Measurements from ENCODE around the gene CHN1. TPM values are rescaled to one million over a fixed set of nuclear protein-coding genes. Genes with fewer than 3 reads are reported as not detected.

Gene CHN1
- total and polyA plus RNA-seq, 2 donors from 2014 or later = 6.5 to 14.1 TPM

DNA sequence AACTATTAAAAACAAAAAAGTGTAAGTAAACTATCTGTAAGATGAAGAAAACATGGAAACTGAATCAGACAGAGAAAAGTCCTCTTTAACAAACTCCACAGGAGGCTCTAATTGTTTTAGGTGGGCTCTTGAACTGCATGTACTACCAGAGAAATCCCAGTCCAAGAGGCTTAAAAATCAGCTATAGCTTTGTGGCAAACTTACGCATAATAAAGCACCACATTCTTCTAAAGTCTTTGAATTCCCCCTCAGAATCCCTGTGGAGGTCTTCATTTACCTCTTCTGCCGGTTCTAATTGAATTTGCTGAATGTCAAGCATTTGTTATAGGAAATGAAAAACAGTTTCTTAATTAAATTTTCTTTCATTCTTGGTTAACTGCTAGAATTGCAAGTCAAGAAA, 40.8 kb downstream of the CHN1 start:
- TF ChIP-seq, protein P1, sequence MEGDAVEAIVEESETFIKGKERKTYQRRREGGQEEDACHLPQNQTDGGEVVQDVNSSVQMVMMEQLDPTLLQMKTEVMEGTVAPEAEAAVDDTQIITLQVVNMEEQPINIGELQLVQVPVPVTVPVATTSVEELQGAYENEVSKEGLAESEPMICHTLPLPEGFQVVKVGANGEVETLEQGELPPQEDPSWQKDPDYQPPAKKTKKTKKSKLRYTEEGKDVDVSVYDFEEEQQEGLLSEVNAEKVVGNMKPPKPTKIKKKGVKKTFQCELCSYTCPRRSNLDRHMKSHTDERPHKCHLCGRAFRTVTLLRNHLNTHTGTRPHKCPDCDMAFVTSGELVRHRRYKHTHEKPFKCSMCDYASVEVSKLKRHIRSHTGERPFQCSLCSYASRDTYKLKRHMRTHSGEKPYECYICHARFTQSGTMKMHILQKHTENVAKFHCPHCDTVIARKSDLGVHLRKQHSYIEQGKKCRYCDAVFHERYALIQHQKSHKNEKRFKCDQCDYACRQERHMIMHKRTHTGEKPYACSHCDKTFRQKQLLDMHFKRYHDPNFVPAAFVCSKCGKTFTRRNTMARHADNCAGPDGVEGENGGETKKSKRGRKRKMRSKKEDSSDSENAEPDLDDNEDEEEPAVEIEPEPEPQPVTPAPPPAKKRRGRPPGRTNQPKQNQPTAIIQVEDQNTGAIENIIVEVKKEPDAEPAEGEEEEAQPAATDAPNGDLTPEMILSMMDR (IDR thresholded peaks at IDR 0.05; ENCODE audit: borderline replicate concordance, extremely low read depth, insufficient read depth) = no peak
- Histone ChIP-seq H3K27me3 (ENCODE audit: control insufficient read depth, insufficient read depth, low read length) (no peaks in the 10 kb centered on the region), H3K4me1 (ENCODE audit: control insufficient read depth in 2 of 3, insufficient read depth in 2 of 3, low read depth in 1 of 3, low read length in 3 of 3) (peaks cover 0 to 3% (median 0%) of the 10 kb centered on the region in 3 donors), H3K9me3 (ENCODE audit: control insufficient read depth in 2 of 3, insufficient read depth in 1 of 3, low read length in 3 of 3) (no peaks in the 10 kb centered on the region), H3K36me3 (ENCODE audit: control insufficient read depth in 2 of 3, insufficient read depth in 3 of 3, low read length in 3 of 3) (no peaks in the 10 kb centered on the region), H3K9ac (ENCODE audit: low read length in 3 of 3) (no peak overlapping the region), H3K27ac (ENCODE audit: low read depth in 2 of 2, low read length in 2 of 2) (no peak overlapping the region), H3K4me3 (ENCODE audit: low read length in 3 of 3) (no peak overlapping the region)
- FAIRE-seq (no peak), DNase-seq (no peak)
- intact Hi-C loops (cut with DNase I) = no loop called here

DNA sequence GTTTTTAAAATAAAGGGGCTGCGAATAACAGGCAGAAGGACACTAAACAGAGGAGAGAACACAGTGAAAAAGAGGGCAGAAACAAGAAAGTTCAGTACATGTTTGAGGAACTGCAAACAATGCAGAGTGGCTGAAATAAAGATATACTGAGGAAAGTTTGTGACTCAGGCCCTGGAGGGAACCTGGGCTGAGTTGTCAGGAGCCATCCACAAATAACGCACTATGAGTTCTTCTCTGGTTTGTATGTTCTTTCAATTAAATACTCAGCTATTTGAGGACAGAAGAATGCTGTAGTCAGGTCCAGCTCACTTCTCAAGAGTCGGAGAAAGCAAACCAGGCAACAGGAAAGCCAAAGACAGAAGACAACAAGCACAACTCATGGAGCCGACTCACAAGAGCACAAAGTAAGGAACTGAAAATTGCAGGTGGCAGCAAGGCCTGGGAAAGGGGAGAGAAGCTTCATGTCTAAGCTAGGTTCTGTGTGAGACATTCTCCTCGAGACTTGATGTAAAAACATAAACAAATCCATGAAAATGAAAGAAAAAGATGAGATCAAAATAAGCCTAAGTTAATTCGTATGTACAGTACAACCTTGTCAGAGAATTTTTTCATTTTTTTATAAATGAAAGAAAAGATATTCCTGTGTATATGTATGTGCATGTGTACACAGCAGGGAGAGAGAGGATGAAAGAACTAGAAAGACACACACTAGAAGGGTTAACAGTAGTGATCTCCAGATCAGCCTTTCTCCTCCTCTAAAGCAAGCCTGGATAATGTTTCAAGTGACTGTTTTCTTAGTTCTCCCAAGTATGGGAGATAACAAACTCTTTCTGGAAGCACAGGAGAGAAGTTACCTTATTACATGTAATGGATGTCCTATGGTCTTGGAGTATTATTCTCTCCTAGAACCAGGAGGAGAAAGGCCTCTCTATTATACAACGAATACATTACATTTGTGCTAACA, 41.5 kb downstream of the CHN1 start:
- TF ChIP-seq, protein P1 (IDR thresholded peaks at IDR 0.05; ENCODE audit: borderline replicate concordance, extremely low read depth, insufficient read depth) = no peak
- intact Hi-C loops (cut with DNase I) = no loop called here
- no peak overlapping the region for H3K4me3 ChIP-seq (ENCODE audit: low read length in 3 of 3)
- no peak overlapping the region for H3K9ac ChIP-seq (ENCODE audit: low read length in 3 of 3)
- no peaks in the 10 kb centered on the region for H3K9me3 ChIP-seq (ENCODE audit: control insufficient read depth in 2 of 3, insufficient read depth in 1 of 3, low read length in 3 of 3)
- no peak overlapping the region for H3K27ac ChIP-seq (ENCODE audit: low read depth in 2 of 2, low read length in 2 of 2)
- H3K36me3 ChIP-seq (ENCODE audit: control insufficient read depth in 2 of 3, insufficient read depth in 3 of 3, low read length in 3 of 3) = no peaks in the 10 kb centered on the region
- H3K27me3 ChIP-seq (ENCODE audit: control insufficient read depth, insufficient read depth, low read length) = no peaks in the 10 kb centered on the region
- H3K4me1 ChIP-seq (ENCODE audit: control insufficient read depth in 2 of 3, insufficient read depth in 2 of 3, low read depth in 1 of 3, low read length in 3 of 3) = peaks cover 0 to 3% (median 0%) of the 10 kb centered on the region in 3 donors
- FAIRE-seq (no peak), DNase-seq (no peak)

DNA sequence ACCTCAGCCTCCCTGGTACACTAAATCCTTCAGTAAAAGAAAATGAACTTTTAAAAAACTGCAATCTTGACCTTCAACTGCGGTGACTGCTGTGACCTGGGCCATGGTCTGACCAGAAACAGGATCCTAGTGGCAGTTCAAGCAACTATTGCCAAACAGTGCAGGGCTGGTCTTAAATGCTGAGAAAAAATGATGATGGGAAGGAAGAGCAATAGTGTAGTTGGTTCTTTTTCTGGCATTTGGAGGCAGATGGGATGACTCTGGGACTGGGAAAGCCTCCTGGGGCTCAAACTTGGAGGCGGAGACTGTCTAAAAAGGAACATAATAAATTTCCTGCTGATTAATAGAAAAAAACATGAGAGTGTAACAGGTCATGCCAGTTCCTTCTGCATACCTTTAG, 45.4 kb downstream of the CHN1 start:
- no peak for FAIRE-seq
- Histone ChIP-seq H3K27me3 (ENCODE audit: control insufficient read depth, insufficient read depth, low read length) (no peaks in the 10 kb centered on the region), H3K9me3 (ENCODE audit: control insufficient read depth in 2 of 3, insufficient read depth in 1 of 3, low read length in 3 of 3) (no peaks in the 10 kb centered on the region), H3K4me3 (ENCODE audit: low read length in 3 of 3) (no peak overlapping the region), H3K4me1 (ENCODE audit: control insufficient read depth in 2 of 3, insufficient read depth in 2 of 3, low read depth in 1 of 3, low read length in 3 of 3) (peaks cover 0 to 3% (median 0%) of the 10 kb centered on the region in 3 donors), H3K27ac (ENCODE audit: low read depth in 2 of 2, low read length in 2 of 2) (no peak overlapping the region), H3K9ac (ENCODE audit: low read length in 3 of 3) (no peak overlapping the region), H3K36me3 (ENCODE audit: control insufficient read depth in 2 of 3, insufficient read depth in 3 of 3, low read length in 3 of 3) (no peaks in the 10 kb centered on the region)
- intact Hi-C loops (cut with DNase I) = no loop called here
- DNase-seq = peak in 2 of 5 donors; percentile 11 to 39
- TF ChIP-seq, protein P1 (IDR thresholded peaks at IDR 0.05; ENCODE audit: borderline replicate concordance, extremely low read depth, insufficient read depth) = no peak

Measured in kidney (tissue), 14 donors.